Measurements from ENCODE around the gene OSBPL10.

- TF ChIP-seq CTCF (IDR thresholded peaks at IDR 0.05) (no peak), POLR2A (IDR thresholded peaks at IDR 0.05) (no peak), POLR2AphosphoS5 (IDR thresholded peaks at IDR 0.05) (no peak), EP300 (IDR thresholded peaks at IDR 0.05) (no peak)
These were observed 62.6 kb downstream of the OSBPL10 start for GRCh38 chr3:31918179-31919150.

All from stomach (tissue), 4 donors.